RCC 7860 (cell line): ENCODE results near the gene NET1.

Source experiments
- DNase-seq: peaks from one replicate; pipeline ENCODE4 v3.0.0-alpha.2; 2015; ENCODE audit warnings: low spot score
- FAIRE-seq: peaks from 2 replicates; lab custom pipeline; 2012; peaks lifted over from hg19 to GRCh38; lab: Jason Lieb, UNC

NET1 gene

DNA sequence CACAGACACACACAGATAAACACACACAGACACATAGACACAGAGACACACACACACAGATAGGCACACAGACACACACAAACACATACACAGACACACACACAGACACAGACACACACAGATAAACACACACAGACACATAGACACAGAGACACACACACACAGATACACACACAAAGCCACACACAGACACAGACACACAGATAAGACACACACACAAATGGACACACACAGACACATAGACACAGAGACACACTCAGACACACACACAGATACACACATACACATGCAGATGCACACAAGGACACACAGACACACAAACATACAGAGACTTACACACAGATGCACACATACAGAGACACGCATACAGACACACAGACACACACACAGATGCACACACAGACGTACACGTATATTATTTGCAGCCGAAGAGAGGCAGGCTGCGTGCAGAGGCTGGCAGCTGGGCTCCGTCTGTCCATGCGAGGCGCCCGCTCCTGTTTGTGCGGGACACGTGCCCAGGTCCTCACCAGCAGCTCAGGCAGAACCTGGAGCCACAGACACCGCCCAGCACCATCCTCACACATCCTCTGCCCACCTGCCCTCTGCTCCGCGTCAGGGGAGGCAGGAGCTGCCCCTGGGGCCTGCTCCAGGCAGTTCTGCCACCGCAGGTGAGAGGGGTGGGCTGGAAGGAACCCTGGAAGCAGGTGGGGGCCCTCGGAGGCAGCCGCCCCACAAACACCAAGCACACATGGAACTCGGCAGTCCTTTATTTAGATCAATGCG, 85.8 kb downstream of the NET1 start:
- FAIRE-seq, result no peak
- no peak for DNase-seq

GRCh38 chr10:5498791-5499492, 86.6 kb downstream of the NET1 start:
- FAIRE-seq (no peak), DNase-seq (no peak)

GRCh38 chr10:5499493-5500140, 87.3 kb downstream of the NET1 start, which contains the start of gene CALML5:
Gene CALML5 (minus strand): TSS chr10:5499570. CDS start chr10:5499438, 132 bp downstream.
- FAIRE-seq (no peak), DNase-seq (no peak)

GRCh38 chr10:5500162-5500670, 87.9 kb downstream of the NET1 start:
- no peak for DNase-seq
- no peak for FAIRE-seq

DNA sequence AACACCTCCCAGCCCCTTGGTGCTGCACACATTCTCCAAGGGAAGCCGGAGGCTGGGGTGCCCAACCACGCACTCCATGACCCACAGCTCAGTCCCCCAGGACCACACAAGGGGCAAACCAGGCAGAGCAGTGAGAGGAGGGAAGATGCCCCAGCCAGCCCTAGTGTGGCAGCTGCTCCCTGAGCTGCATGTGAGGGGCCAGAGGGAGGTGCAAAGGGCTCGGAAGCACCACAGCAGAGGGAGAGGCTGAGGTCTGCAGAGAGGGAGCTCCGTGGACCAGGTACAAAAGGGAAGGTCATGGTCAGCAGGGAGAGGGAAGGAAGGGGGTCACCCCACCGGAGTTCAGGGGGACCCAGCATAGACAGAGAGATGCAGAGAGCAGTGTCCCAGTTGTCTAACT, 88.6 kb downstream of the NET1 start:
- FAIRE-seq, result no peak
- no peak for DNase-seq

DNA sequence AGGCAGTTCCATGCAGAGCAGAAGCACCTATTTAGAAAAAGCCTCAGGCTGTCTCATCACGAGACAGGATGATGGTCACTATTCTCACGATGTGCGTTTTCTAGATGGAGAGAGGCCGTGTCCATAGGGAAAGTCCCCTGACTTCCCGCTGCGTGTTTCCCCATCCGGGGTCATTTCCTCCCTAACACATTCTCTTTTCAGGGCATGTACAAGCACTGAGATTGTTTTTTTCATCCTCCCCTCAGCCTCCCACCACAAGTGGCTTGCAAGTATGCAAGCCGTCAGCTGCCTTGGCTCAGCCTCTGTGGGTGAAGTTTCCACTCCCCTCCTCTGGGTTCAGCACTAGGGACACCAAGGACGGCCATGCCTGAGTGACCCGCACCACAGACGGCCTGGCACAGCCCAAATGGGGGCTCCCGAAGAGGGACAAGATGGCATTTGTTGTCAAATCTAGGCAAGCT, 89.7 kb downstream of the NET1 start:
- FAIRE-seq, result no peak
- no peak for DNase-seq

GRCh38 chr10:5502571-5503476, 90.5 kb downstream of the NET1 start:
- FAIRE-seq (no peak), DNase-seq (no peak)

DNA sequence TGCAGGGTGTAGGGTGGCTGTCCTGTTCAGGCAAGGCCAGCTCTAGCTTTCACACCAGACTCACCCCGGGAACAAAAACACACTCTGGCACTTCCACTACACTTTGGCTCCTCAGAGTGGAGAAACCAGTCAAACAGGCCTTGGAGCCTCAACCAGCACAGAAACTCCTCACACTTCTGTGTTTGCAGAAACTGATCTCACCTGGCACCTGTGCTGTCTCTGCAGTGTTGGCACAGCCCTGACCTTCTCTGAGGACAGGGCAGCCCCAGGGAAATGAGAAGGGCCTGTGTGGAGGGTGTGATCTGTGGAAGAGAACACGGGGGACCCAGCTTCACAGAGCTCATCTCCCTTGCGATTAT, 91.1 kb downstream of the NET1 start:
- FAIRE-seq (no peak), DNase-seq (no peak)

- no peak for FAIRE-seq
Observed at GRCh38 chr10:5504146-5505072, 92.1 kb downstream of the NET1 start.

DNA sequence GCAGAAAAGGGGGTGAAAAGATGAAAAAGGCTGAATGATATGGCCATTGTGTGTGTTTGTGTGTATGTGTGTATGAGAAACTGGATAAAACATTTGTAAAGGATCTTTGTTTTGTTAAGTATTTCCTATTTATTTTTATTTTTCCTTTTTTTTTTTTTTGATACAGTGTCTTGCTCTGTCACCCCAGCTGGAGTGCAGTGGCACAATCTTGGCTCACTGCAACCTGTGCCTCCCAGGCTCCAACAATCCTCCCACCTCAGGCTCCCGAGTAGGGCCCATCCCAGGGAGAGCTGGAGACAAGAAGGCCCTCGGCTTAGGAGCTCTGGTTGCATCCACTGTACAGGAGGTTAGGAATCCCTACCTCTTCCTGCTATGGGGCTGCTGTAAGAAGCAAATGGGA, 93.9 kb downstream of the NET1 start:
- DNase-seq, result no peak
- no peak for FAIRE-seq

More at GRCh38 chr10:5504146-5505072, 92.1 kb downstream of the NET1 start:
- no peak for DNase-seq

DNA sequence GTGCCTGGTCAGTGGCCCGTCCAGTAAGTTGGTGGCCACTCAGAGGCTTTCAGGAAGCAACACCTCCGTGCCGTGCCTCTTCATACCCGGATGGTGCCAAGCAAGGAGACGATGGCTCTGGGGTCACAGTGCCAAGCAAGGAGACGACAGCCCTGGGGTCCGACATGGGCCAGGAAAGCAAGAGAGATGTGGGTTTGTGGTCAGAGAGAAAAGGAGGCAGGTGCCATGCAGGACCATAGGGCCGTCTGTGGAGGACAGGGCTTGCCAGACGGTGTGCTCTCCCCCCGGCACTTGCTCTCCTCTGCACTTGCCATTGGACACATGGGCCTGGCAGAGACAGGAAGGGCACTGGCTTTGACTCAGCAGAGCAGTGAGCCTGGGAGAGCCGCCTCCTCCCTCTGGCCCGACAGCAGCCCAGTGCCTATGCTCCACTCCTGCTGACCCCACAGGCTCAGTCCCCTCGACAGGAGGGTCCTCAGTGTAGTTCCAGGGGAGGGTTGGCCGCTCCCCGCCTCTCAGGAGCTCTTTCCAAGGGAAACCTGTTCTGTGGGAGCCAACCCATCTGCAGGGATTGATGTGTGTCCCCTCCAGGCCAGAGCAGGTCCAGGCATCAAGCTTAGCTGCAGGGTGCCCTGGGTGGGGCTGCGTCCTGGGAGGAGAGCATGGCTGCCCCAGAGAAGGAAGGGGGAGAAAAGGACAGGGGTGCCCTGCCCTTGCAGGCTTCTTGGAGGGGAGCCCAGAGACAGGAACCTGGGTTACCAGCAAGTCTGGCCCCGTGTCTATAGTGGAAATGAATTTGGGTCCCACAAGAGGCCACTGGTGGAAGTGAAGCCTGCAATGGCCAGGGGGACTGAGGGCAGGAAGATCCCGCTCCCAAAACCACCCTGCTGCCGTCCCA, 94.6 kb downstream of the NET1 start:
- no peak for FAIRE-seq
- DNase-seq, result no peak

DNA sequence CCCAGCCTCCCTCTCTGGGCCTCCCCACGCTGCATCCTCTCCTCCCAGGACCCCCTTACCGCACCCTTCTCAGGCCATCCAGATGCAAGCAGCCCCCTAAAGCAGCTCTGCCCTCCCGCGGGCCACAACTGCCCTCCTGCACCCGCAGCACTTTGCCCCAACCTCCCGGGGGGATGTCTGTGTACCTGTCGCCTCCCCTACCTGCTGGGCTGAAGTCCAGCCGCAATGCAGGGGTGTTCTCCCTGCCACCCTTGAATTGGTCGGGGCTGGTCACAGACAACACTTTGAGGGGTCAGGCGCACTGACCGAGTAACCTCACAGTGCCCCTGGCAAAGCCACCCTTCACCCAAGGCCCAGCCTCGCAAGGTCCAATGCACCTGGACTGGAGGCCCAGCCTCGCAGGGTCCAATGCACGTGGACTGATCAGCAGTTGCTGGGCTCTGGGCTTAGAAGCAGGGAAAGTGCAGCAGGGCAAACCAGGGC, 95.3 kb downstream of the NET1 start:
- FAIRE-seq, result no peak

GRCh38 chr10:5508161-5508604, 95.8 kb downstream of the NET1 start:
- no peak for FAIRE-seq
- DNase-seq, result no peak

More for the DNA sequence above, 95.3 kb downstream of the NET1 start:
- DNase-seq, result no peak
